Testis (tissue), 2 donors: ENCODE data around the gene PDS5B.

ENCODE experiments used
- CTCF ChIP-seq, 3 experiments: fragments of 450-650 bp in 2 of 3; fragments of 200-600 bp in 1 of 3; sonication (generic) in 1 of 3; IDR thresholded peaks; one replicate each; pipeline ENCODE4 v1.5.1; 2016 to 2019; ENCODE audit warnings: antibody characterized with exemption in 3 of 3, mild to moderate bottlenecking in 2 of 3, moderate library complexity in 1 of 3
- POLR2A ChIP-seq: fragments of 450-650 bp; IDR thresholded peaks from one replicate; pipeline ENCODE4 v1.6.1; 2017; ENCODE audit warnings: antibody characterized with exemption, mild to moderate bottlenecking, moderate library complexity

GRCh38 chr13:32595306-32595705, 9.1 kb downstream of the PDS5B start:
- TF ChIP-seq CTCF (IDR thresholded peaks at IDR 0.05) (no peak), POLR2A (no peak)
